GM23338 (cell line): ENCODE results near the gene DUSP3. TPM values are rescaled to one million over a fixed set of nuclear protein-coding genes. Genes with fewer than 3 reads are reported as not detected.

Experiments used
- ATAC-seq: fragments of 200-7000 bp; cut with Tn5 transposase; 3 replicates; pipeline ENCODE4 v1.9.1; 2020
- DNase-seq: peaks from one replicate; pipeline ENCODE4 v3.0.0-alpha.2; 2015; ENCODE audit warnings: low spot score
- H2AFZ ChIP-seq: fragments of 200-600 bp; sonication (generic); 2 replicates; pipeline ENCODE4 v1.8.0; 2016; ENCODE audit warnings: antibody characterized with exemption, mild to moderate bottlenecking, moderate library complexity
- H3F3A ChIP-seq: fragments of 200-600 bp; sonication (generic); replicated peaks from 2 replicates; pipeline ENCODE4 v1.8.0; 2017; ENCODE audit warnings: antibody characterized with exemption, mixed run types, low read depth
- H3K27ac ChIP-seq: fragments of 200-600 bp; sonication (generic); 2 replicates; pipeline ENCODE4 v1.6.1; 2016; ENCODE audit warnings: low read depth
- H3K27me3 ChIP-seq: fragments of 200-600 bp; sonication (generic); 2 replicates; pipeline ENCODE4 v1.8.0; 2016; ENCODE audit warnings: mild to moderate bottlenecking, mixed run types, moderate library complexity; ENCODE audit not compliant: insufficient read depth
- H3K36me3 ChIP-seq: fragments of 200-600 bp; sonication (generic); 2 replicates; pipeline ENCODE4 v1.8.0; 2016; ENCODE audit warnings: mild to moderate bottlenecking; ENCODE audit not compliant: insufficient read depth
- H3K4me1 ChIP-seq: fragments of 200-600 bp; sonication (generic); 2 replicates; pipeline ENCODE4 v1.8.0; 2016; ENCODE audit warnings: mild to moderate bottlenecking, moderate library complexity; ENCODE audit not compliant: insufficient read depth
- H3K4me2 ChIP-seq: fragments of 200-600 bp; sonication (generic); 2 replicates; pipeline ENCODE4 v1.7.1; 2017; ENCODE audit warnings: mixed run types
- H3K4me3 ChIP-seq: fragments of 200-600 bp; sonication (generic); 2 replicates; pipeline ENCODE4 v1.6.1; 2016; ENCODE audit warnings: mixed run types
- H3K79me2 ChIP-seq: fragments of 200-600 bp; sonication (generic); replicated peaks from 2 replicates; pipeline ENCODE4 v1.8.0; 2017; ENCODE audit warnings: mild to moderate bottlenecking; ENCODE audit not compliant: insufficient read depth
- H3K9me2 ChIP-seq: fragments of 200-600 bp; sonication (generic); 2 replicates; pipeline ENCODE4 v1.8.0; 2017; ENCODE audit not compliant: insufficient read depth
- H4K20me1 ChIP-seq: fragments of 200-600 bp; sonication (generic); replicated peaks from 2 replicates; pipeline ENCODE4 v1.8.0; 2017; ENCODE audit warnings: mild to moderate bottlenecking; ENCODE audit not compliant: insufficient read depth
- H3K27ac Mint-ChIP-seq: 2 replicates; pipeline ENCODE4 v1.8.0; 2020; ENCODE audit warnings: inconsistent platforms, mild to moderate bottlenecking, moderate library complexity, mixed read lengths
- H3K27me3 Mint-ChIP-seq: 3 replicates; pipeline ENCODE4 v1.8.0; 2022; ENCODE audit warnings: low read depth, mild to moderate bottlenecking, moderate library complexity, mixed read lengths, inconsistent platforms; ENCODE audit not compliant: insufficient read depth, poor library complexity
- H3K36me3 Mint-ChIP-seq: 3 replicates; pipeline ENCODE4 v1.8.0; 2021; ENCODE audit warnings: low read depth, mild to moderate bottlenecking, inconsistent platforms, moderate library complexity, mixed read lengths
- H3K4me1 Mint-ChIP-seq: 3 replicates; pipeline ENCODE4 v1.8.0; 2020; ENCODE audit warnings: mild to moderate bottlenecking, inconsistent platforms, mixed read lengths
- H3K4me3 Mint-ChIP-seq: 3 replicates; pipeline ENCODE4 v1.8.0; 2021; ENCODE audit warnings: moderate library complexity, mild to moderate bottlenecking, inconsistent platforms, mixed read lengths
- H3K9me3 Mint-ChIP-seq: 3 replicates; pipeline ENCODE4 v1.8.0; 2020; ENCODE audit warnings: moderate library complexity, mild to moderate bottlenecking, inconsistent platforms, mixed read lengths
- CTCF ChIP-seq, 2 experiments: fragments of 200-600 bp in 1 of 2; sonication (generic) in 1 of 2; conservative IDR thresholded peaks; 2 replicates each; pipeline versions ENCODE4 v1.5.1 to v1.6.1; 2016 to 2017; ENCODE audit warnings: antibody characterized with exemption in 2 of 2, low read depth in 2 of 2, mild to moderate bottlenecking in 2 of 2, moderate library complexity in 1 of 2
- EZH2phosphoT487 ChIP-seq: fragments of 200-600 bp; sonication (generic); IDR thresholded peaks from one replicate; pipeline ENCODE4 v1.8.1; 2018; ENCODE audit warnings: antibody characterized with exemption; ENCODE audit not compliant: unreplicated experiment
- NANOG ChIP-seq: IDR thresholded peaks from 2 replicates; pipeline ENCODE4 v1.6.1; 2016; ENCODE audit warnings: antibody characterized with exemption, borderline replicate concordance
- POLR2AphosphoS5 ChIP-seq: IDR thresholded peaks from 2 replicates; pipeline ENCODE4 v1.6.1; 2016; ENCODE audit warnings: antibody characterized with exemption, low read depth
- REST ChIP-seq: IDR thresholded peaks from one replicate; pipeline ENCODE4 v1.6.1; 2018; ENCODE audit warnings: antibody characterized with exemption; ENCODE audit not compliant: unreplicated experiment
- STAT1 ChIP-seq: IDR thresholded peaks from one replicate; pipeline ENCODE4 v1.6.1; 2016; ENCODE audit warnings: antibody characterized with exemption; ENCODE audit not compliant: unreplicated experiment
- ZNF331 ChIP-seq: fragments of 250-450 bp; sonication (Bioruptor Pico); IDR thresholded peaks from 2 replicates; pipeline ENCODE4 v1.5.0; 2020; ENCODE audit warnings: low read depth, mild to moderate bottlenecking, moderate library complexity
- polyA plus RNA-seq: library from polyadenylated mRNA; unstranded; fragments of >200 nt; fragmentation: Nextera tagmentation; extraction: Ambion mirVana; gene quantifications from 2 replicates; pipeline ENCODE4 v1.2.1, GENCODE V29; 2016
- total RNA-seq: library from RNA; depleted of rRNA; stranded (reverse); fragments of >200 nt; shearing (Covaris generic); gene quantifications from 2 replicates; pipeline ENCODE4 v1.2.3, GENCODE V29; 2014
- TF ChIP-seq, protein P1 (sequence below): IDR thresholded peaks from 2 replicates; pipeline ENCODE4 v1.6.1; 2016; ENCODE audit warnings: antibody characterized with exemption

DUSP3 gene
- total and polyA plus RNA-seq, 2 experiments from 2014 or later = 14.7 to 22.1 TPM

DNA sequence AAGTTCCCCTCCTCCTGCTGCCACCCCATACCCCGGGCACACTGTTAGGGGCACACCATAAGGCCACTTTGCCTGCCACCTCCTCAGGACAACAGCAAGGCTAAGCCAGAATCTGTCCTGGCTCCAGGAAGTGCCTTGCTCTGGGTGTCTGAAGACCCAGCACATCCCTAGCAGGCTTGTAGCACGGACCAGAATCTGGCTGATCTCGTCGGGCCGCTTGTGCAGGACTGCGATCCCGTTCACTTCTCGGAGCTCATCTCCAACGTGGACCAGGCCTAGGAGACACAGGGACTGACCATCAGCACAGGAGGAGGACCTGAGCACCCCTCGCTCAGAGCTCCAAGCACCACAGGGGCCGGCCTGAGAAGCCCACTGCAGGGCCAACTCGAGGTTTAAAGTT is 46.8 kb upstream of the DUSP3 start:
- Histone ChIP-seq H3K9me2 (no peaks in the 10 kb centered on the region), H3K4me2 (no peak overlapping the region), H3K36me3 (no peaks in the 10 kb centered on the region), H3K27me3 (no peaks in the 10 kb centered on the region), H3K27ac (no peak overlapping the region), H2AFZ (no peak overlapping the region), H3K79me2 (no peaks in the 10 kb centered on the region), H4K20me1 (no peaks in the 10 kb centered on the region; the same call in 1 of the 2 replicates), H3K4me3 (no peak overlapping the region), H3K4me1 (no peaks in the 10 kb centered on the region), H3F3A (no peaks in the 10 kb centered on the region)
- H3K4me1 Mint-ChIP-seq = 0 out of 3 replicates have a peak, but pooled peaks cover under 1% of the 10 kb centered on the region
- H3K27ac Mint-ChIP-seq = no peak overlapping the region
- peaks cover 1% of the 10 kb centered on the region for H3K27me3 Mint-ChIP-seq
- H3K9me3 Mint-ChIP-seq = no peaks in the 10 kb centered on the region
- no peak for TF ChIP-seq ZNF331 (CRISPR knock-in tag)
- TF ChIP-seq EZH2phosphoT487 = no peak
- TF ChIP-seq CTCF (conservative IDR thresholded peaks at IDR 0.05; ENCODE audit: low read depth in 2 of 2) = no peak
- no peak for TF ChIP-seq POLR2AphosphoS5
- TF ChIP-seq STAT1 = no peak
- TF ChIP-seq, protein P1, sequence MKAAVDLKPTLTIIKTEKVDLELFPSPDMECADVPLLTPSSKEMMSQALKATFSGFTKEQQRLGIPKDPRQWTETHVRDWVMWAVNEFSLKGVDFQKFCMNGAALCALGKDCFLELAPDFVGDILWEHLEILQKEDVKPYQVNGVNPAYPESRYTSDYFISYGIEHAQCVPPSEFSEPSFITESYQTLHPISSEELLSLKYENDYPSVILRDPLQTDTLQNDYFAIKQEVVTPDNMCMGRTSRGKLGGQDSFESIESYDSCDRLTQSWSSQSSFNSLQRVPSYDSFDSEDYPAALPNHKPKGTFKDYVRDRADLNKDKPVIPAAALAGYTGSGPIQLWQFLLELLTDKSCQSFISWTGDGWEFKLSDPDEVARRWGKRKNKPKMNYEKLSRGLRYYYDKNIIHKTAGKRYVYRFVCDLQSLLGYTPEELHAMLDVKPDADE = no peak
- TF ChIP-seq NANOG = no peak
- no peak for TF ChIP-seq REST
- ATAC-seq (no peak), DNase-seq (no peak)
- H3K36me3 Mint-ChIP-seq = peaks cover 4% of the 10 kb centered on the region; the same call in 1 of the 3 replicates
- no peak overlapping the region for H3K4me3 Mint-ChIP-seq

GRCh38 chr17:43823350-43824084 is 44.7 kb upstream of the DUSP3 start:
- H3K27me3 ChIP-seq = no peaks in the 10 kb centered on the region
- no peak overlapping the region for H2AFZ ChIP-seq
- no peaks in the 10 kb centered on the region for H3K4me1 ChIP-seq
- no peaks in the 10 kb centered on the region for H3K9me3 Mint-ChIP-seq
- no peaks in the 10 kb centered on the region for H3K27me3 Mint-ChIP-seq
- H3K4me1 Mint-ChIP-seq = no peaks in the 10 kb centered on the region
- no peaks in the 10 kb centered on the region for H3K9me2 ChIP-seq
- DNase-seq (no peak), ATAC-seq (no peak)
- no peaks in the 10 kb centered on the region for H3K79me2 ChIP-seq
- H3K4me3 ChIP-seq = no peak overlapping the region
- no peaks in the 10 kb centered on the region; the same call in 1 of the 2 replicates for H4K20me1 ChIP-seq
- H3K4me2 ChIP-seq = no peak overlapping the region
- H3K36me3 Mint-ChIP-seq = peaks cover 4% of the 10 kb centered on the region; the same call in 1 of the 3 replicates
- no peak overlapping the region for H3K4me3 Mint-ChIP-seq
- H3K27ac Mint-ChIP-seq = no peak overlapping the region
- no peaks in the 10 kb centered on the region for H3F3A ChIP-seq
- H3K27ac ChIP-seq = no peak overlapping the region
- H3K36me3 ChIP-seq = no peaks in the 10 kb centered on the region
- TF ChIP-seq POLR2AphosphoS5 = no peak
- no peak for TF ChIP-seq NANOG
- TF ChIP-seq ZNF331 (CRISPR knock-in tag) = no peak
- no peak for TF ChIP-seq EZH2phosphoT487
- no peak for TF ChIP-seq CTCF (conservative IDR thresholded peaks at IDR 0.05; ENCODE audit: low read depth in 2 of 2)
